Measurements from ENCODE around the gene RERE.

Gene RERE

DNA sequence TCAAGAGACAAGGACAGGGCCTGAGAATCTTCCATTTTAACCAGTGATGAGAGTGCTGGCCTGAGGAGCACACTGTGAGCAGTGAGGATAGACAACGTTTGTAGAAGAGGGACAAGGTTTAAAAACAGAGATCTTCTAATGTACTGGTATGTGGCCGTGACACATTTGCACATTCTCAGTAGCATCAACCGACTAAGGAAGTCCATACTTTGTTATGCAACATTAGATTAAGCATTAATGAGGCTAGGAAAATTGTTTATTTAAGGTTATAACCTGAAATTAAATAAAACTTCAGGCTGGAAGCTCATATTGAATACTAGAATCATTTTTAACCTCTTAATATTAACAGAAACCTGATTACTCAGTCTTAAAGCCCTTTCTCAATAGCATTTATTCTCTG is 400.6 kb downstream of the RERE start:
- no peak for DNase-seq

DNA sequence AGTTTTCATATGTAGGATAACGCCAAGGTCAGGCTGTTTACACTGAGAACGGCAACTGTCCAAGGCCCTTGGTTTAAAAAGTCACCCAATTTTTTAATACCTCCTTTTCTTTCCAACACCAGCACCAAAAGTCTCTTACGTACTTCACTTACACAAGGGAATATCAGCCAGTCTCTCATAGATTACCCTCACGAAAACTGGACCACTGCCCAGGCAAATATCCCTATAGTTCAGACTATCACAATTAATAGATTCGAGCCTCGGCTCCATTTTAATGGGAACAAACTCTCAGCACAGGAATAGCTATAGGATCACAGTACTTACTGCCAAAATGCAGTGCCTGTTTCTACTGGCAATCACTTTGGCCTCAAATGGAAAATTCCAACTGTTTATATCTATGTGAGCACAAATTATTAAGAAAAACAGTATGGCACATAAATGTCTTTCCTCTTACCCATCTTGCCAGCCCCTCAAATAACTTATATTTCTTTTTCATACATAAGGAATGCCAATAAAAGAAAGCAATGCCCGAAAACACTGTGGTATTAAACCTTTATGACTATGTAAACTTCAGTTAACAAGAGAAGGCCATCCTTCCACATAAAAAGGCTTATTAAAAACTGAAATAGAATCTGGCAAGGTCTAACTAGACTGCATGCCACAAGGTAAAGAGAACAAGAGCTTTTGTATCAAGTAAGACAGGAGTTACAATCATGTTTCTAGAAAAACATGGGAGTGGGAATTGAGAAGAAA is 401.7 kb downstream of the RERE start:
- DNase-seq: no peak

DNA sequence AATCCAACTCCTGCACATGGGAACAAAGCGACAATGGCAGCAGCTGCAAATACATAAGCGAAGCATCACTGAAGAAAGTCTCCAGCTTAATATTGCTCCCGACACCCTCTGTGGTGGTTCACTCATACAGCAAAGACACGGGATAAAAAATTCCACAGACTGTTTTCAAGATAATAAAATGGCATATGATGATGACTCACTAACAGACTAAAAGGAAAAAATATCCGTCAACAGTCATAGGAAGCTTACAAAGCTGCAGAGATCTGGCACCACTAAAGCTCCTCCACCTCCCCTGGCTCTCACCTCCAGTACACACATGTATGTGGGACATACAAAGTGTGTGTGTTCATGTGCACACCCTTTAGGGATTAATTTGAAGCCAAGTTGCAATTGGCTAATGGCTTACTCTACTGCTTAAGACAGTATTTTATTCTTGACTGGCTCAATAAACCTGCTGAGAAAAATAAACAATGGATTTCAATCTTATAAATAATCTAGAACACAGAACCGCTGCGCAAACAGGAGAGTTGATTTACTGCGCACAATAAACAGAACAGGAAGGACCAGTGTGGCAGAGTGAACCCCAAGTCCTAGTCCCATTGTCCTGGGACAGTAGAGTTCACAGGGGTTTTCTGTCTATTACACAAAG is 405.1 kb downstream of the RERE start:
- peak in 1 of 2 experiments; percentile 26 for DNase-seq

DNA sequence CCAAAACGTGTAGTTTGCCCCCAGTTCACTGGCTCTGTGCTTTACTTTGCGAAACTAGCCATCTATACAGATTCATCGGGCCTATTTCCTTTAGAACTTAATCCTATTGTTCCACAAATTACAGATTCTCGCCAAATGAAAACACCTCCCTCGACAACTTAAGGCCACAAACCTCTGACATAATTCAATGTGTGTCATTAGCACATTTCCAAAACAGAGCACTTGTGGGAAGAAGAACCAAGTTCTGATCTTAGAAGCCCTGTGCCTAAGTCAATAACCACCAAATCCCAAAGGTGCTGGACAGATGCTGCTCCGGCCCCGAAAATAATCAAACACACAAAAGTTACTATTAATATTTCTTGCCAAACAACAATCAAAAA is 405.6 kb downstream of the RERE start:
- DNase-seq: no peak

DNA sequence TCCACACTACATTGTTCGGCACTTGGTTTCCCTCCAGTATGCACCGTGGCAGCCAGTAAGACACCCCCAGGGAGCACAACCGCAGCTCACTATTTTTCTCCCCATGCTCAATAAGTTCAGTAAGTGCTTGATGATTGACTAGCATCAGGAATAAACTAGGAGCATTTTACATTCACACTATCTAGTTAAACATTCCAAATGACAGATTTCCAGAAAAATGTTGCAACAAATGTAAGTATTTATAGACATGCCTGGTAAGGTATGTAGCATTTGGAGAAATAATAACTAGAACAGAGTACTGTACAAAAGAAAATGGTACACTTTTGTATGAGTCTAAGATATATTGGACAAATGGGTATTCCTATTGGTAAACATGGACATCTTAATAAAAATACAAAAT is 406.6 kb downstream of the RERE start:
- no peak for DNase-seq

DNA sequence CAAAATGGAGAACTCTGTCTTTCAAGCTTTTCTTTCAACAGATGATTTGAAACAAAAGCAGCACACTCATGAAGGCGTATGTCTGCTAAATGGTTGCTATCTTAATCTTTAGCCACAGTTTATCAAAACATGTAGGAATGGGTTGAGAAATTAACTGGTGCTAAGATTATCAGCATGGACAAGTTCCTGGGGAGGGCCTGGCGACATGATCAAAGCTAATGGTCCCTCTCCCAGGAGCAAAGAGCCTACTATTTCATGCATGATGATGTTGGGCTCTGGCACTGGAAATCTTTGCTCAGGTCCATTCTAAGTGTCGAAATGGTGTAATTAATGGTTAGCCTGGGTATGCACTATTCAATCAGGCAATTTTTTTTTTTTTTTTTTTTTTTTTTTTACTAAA is 407.8 kb downstream of the RERE start:
- DNase-seq: no peak

DNA sequence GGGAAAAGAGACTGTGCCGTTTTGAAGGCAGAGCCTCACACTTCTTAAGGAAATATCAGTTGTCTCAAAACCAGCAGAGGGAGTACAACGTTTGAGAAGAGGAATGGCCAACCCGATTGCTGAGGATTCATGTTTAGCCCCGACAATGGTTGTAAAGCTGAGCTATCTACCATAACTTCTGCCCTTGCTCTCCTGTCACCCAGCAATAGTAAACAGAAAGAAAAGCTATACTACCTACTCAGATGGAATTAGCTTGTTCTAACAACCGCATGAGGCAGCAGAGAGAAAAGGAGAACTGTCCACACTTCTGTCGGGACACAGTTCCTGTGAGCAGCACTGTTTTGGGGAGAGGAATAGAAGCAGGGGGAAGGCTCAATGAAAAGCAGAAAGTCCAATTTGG is 408.3 kb downstream of the RERE start:
- DNase-seq: peak in 1 of 2 experiments; percentile 33

DNA sequence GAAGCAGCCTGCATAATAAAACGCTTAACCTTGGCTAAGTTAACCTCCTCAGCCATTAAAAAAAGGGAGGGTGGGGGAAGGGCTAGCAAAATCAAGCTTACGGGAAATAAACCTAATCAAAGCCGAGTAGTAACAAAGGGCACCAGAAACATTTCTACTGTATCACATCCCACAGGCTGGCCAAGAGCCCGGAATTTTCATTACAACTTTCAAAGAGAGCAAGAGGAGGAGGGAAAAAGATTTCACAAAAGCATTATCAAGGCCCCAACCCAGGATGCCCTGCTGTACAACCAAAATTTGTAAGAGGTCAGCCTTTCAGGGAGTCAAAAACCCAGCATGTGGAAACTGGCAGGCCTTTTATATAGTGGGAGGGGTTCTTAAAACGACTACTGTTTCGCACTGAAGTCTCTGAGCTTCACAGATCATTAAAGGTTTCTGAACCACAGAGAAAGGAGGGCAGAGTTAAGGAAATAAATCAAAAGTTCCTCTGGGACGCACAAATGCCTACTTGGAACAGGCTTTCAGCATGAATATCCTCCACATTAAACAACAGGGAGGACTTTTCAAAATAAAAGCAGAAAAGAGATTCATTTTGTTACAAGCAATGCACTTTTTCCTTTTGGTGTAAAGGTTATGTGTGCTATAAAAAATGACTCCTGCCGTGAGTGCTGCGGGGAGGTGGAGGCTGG is 409.1 kb downstream of the RERE start:
- no peak for DNase-seq

DNA sequence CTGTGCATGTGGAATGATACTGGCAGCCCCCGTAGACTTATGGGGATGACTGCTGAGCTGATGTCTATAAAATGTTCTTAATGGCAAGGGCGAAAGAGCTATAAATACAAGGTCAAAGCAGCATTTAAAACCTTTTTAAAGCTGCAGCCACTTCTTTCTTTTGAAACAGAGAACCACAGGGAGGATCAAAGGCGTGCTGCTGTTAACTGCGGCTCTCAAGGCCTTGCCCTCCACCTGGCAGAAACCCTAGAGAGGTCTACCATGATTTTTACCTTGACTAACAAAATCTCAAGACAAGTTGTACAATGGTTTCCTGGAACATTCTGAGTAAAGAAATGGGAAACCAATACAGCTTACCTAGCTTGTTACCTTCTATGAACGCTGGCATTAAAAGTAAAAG is 409.8 kb downstream of the RERE start:
- DNase-seq: no peak

DNA sequence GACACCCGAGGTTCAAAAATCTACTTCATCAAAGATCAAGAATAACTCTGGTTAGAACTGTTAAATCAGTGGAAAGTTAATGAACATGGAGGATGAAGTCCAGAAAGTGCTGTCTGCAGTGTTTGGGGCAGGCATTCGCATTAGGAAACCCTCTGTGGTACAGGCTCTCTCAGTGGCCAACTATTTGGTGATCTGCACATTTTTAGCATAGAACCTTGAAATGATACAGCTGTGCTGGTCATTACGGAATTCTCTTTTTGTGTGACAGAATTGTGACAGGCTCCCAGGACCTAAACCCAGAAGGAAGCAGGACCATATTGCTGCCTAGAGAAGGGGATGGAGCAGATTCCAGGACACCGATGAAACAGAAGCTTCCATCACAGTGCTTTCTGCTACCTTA is 410.5 kb downstream of the RERE start:
- no peak for DNase-seq

DNA sequence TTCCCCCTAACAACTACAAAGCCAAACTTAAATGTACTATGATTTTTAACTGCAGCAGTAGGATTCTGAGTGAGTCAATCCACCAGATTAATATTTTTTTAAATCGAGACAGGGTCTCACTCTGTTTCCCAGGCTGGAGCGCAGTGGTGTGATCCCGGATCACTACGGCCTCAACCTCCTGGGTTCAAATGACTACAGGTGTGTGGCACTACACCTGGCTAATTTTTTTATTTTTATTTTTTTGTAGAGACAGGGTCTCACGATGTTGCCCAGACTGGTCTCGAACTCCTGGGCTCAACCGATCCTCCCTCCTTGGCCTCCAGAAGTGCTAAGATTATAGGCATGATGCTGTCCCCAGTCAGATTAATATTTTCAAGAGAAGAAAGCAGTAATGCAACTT is 411.4 kb downstream of the RERE start:
- DNase-seq: no peak

DNA sequence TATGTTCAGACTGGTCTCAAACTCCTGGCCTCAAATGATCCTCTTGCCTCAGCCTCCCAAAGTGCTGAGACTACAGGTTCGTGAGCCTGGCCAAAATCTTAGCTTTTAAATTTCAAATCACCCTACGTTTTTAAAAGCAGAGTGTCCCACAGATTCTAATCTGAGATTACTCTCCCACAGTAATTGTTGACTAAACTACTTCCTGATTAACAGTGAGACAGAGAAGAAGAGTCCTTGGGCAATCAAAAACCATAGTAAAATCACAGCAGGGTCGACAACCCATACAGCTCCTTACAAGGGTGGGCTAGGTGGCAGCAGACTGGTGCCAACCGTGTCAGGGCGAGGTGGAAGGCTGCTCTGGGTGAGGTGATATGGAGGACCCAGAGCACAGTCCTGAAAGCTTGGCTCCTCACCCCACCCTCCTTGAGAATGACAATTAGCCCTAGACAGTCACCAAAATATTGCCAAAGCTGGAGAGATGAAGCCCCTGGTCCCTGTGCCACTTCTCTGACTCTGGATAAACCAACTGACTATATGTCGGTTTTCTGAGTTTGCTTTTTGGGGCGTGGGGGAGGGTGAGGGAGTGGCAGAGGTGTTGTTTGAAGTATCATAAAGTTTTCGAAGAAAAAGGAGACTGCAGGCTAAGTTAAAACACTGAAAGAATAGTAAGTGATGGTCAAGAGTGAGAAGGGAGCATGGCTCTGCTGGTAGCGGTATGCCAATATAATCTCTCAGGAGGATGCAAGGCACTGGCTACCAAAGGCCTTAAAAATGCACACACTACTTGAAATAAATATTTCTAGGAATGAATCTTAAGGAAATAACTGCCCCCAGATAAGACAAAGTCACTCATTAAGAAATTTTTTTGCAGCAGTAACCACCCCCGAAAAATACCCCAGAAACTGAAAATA is 412.7 kb downstream of the RERE start:
- DNase-seq: no peak

DNA sequence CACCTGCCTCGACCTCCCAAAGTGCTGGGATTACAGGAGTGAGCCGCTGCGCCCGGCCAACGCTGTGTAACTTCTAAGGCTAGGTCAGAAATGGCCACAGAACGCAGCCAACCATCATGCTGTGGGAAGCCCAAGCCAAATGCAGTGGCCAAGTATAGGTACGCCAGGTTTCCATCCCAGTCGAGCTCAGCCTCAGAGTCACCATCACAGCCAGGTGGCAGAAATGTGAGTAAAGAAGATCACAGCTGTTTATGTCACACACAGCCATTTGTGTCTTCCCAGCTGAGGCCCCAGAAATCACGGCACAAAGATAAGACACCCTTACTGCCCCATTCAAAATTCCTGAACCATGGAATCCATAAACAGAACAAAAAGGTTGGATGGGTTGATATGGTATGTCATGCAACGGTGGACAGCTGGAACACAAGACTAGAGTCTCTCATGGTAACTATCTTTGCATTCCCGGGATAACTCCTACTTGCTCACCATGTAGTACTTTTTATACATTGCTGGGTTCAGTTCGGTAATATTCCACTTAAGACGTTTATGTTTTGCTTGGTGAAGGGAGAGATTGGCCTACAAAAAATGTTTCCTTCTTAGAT is 415.2 kb downstream of the RERE start:
- no peak for DNase-seq

DNA sequence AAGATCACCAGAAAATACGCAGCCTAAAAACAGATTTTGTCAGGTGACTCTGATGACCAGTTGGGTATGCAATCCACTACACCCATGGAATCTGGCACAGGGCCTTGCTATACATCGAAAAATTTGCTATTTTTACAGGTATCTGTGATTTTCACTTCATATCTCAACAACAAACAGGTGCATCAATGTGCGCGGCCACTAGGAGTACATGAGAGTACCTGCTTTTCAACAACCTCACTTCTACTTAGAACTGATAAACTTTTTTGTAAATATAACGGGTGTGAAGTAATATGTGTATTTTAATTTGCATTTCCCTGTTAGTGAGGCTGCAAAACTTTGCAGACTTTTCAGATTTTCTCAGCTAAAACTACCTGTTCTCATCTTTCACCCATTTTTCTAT is 418.8 kb downstream of the RERE start:
- no peak for DNase-seq

DNA sequence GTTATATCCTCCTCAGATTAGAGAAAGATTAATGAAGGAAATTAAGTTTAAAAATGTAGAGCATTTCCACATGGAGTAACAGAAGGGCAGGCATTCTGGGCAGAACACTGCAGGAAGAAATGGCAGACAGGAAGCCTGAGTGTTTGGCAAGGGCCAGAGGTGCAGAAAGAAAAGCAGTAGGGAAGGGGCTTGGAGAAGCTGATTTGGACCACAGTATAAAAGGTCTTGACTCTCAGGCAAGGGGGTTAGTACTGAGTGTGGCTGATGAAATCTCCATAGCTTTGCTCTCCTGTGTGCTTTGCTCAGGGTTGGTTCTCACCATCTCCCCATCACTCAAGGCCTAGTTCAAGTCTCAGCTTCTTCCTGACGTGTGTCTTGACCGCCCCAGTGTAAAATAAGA is 419.4 kb downstream of the RERE start:
- DNase-seq: no peak

DNA sequence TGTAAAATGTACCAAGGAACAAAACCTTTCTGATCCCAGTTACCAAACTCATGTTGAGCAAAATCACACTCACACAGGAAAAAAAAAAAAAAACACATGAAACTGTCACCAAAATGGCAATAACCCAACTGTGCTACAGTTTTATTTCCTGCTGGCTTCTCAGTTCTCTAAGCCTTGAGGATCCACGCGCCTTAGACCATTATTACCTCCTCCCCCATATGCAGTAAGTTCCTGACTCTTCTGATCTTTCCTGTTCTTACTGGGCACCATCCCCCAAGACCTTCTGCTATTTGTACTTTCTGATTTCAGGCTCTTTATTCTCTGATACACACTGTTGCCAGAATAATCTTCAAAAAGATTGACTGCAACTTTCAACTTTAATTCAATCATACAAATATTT is 419.9 kb downstream of the RERE start:
- peak in 1 of 2 experiments; percentile 35 for DNase-seq

DNA sequence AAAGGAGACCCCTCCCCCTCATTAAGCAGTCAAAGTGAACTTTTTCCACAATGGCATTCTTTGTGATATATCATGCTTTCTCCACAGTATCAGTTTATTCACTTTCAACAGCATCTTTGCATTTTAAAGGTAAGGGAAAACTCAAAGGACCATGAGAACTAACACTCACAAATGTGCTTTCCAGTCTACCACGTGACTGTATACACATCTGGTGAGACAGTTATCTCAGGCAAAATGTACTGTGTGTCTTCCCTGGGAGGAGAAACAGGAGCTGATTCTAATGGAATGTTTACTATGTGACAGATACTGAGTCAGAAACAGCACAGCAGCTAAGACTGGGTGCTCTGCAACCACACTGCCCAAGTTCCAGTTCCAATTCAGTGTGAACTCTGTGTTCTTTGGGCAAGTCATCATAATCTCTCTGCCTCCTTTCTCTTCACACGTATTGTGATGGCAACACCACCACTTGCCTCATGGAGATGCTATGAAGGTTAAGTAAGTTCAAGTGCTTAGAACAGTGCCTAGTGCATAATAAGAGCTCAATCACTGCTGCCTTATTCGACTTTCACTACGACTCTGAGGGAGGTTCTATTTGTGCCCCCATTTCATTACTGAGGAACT is 420.5 kb downstream of the RERE start:
- DNase-seq: peak; percentile 69 to 80

DNA sequence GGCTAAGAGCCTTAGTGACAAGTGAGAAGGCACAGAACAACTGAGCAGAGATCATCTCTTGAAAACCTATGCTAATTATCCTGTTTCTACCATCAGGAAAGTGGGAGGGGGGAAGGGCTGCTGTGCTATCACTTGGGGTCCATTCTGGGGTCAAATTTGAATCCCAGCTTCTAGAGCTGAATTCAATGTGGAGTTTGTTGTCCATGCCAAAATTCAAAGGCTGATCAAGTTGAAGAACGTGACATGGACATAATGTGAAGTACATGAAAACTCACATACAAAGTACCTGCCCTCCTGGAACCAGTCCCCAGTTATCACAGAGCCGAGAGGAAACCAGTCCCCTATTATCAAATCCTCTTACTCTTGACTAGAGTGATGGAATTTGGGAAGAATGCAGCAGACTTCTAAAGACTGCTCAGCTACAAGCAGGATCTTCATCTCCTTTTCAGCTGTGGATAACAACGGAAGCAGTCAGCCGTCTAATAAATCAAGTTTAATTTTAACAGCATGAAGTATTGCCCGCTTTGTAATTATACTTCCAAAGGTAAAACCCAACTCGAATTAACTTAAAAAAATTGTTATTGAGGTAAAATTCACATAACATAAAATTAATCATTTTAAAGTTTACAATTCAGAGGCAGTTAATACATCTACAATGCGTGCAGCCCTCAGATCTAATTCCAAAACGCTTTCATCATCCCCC is 421.2 kb downstream of the RERE start:
- DNase-seq: no peak

DNA sequence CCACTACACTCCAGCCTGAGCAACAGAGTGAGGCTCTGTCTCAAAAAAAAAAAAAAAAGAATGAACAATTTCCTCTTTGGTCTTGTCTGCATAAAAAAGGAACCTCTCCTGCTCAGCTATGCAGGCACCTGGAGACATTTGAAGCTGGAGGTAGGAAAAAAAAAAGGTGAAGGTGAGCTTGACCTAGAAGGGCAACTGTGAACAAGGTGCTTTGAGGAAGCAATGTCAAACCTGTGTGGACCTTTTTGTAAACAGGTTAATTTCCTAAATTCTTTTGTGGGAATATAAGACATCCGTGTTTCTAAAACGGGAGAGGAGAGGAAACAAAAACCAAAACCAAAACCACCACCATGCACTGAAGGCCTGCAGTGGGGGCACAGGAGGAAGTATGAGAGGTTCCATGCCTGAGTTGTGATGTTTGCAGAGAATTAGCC is 422.0 kb downstream of the RERE start:
- no peak for DNase-seq

DNA sequence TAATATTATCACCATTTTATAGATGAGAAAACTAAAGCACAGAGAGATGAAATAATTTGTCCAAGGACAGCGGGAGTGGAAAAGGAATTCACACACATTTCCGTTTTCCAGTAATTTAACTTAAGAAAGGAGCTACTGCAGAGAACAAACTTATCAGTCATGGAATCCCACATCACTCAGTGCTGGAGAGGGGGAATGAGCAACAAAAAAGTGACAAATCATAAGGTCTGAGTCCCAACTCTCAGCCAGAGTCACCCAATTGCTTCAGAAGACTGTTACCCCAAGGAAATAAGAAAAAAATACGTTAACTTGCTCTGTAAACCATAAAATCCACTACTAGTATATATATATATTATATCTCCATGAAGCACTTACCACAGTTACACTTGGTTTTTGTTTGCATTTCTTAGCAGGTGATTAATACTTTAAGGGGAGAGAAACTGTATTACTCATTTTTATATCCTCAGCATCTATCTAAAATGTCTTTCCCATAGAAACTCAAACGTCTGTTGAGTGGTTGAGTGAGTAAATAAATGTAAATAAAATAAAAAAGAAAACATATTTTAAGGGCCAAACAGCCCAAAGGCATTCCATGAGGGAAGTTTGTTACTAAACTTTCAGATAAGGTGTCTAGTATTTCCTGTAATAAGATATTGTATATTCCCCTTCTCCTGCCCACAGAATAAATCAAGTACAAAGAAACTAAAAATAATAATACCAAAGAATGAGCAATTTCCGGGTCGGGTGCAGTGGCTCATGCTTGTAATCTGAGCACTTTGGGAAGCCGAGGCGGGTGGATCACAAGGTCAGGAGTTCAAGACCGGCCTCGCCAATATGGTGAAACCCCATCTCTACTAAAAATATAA is 422.8 kb downstream of the RERE start:
- DNase-seq: peak in 1 of 2 experiments; percentile 73

DNA sequence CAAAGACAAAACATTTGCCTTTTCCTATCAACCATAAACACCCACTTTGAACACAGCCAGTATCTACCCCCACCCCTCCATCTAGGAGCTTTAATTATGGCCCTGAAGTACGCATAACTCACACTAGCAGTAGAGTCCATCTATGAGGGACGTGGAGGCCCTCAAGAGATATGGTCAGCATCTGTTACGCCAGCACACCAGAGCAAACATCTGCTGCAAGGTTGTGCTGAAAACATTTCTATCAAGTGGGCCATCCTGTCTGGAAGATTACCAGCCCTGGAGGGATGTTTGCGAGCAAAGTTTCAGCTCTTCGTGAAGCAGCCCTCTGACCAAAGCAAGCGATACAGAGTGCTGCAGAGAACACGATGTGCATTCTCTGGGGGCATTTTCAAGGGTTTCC is 424.9 kb downstream of the RERE start:
- DNase-seq: no peak
